Tibial nerve (tissue), 4 donors: ENCODE measurements around the gene CHN1. TPM values are rescaled to one million over a fixed set of nuclear protein-coding genes. Genes with fewer than 3 reads are reported as not detected.

ENCODE experiments used
- DNase-seq, 2 donors: peaks; one replicate each; pipeline ENCODE4 v3.0.0-alpha.2; 2019; ENCODE audit warnings: low spot score in 2 of 2
- H3K27ac ChIP-seq, 4 donors: fragments of 200-600 bp; sonication (generic) in 3 of 4; one replicate each; pipeline ENCODE4 v1.5.1; 2017 to 2019; ENCODE audit warnings: mild to moderate bottlenecking in 1 of 4
- H3K27me3 ChIP-seq, 2 donors: fragments of 200-600 bp; sonication (generic) in 1 of 2; one replicate each; pipeline versions ENCODE4 v1.5.1 to v1.6.0; 2017 to 2019
- H3K36me3 ChIP-seq, 3 donors: fragments of 200-600 bp; sonication (generic); one replicate each; pipeline ENCODE4 v1.5.1; 2018 to 2019
- H3K4me1 ChIP-seq, 4 donors: fragments of 200-600 bp; sonication (generic) in 3 of 4; one replicate each; pipeline ENCODE4 v1.5.1; 2017 to 2019
- H3K4me3 ChIP-seq, 4 donors: fragments of 200-600 bp; sonication (generic) in 3 of 4; one replicate each; pipeline ENCODE4 v1.5.1; 2017 to 2019; ENCODE audit warnings: mild to moderate bottlenecking in 1 of 4, moderate library complexity in 1 of 4
- H3K9me3 ChIP-seq, 4 donors: fragments of 200-600 bp; sonication (generic) in 3 of 4; one replicate each; pipeline ENCODE4 v1.5.1; 2017 to 2019
- EP300 ChIP-seq, 2 donors: sonication (generic); formaldehyde crosslinking; IDR thresholded peaks; one replicate each; pipeline ENCODE4 v1.6.1; 2017; ENCODE audit warnings: antibody characterized with exemption in 2 of 2, mild to moderate bottlenecking in 1 of 2
- POLR2A ChIP-seq, 2 donors: fragments of 450-650 bp; IDR thresholded peaks; one replicate each; pipeline ENCODE4 v1.6.1; 2017; ENCODE audit warnings: antibody characterized with exemption in 2 of 2, mild to moderate bottlenecking in 2 of 2, moderate library complexity in 2 of 2
- WGBS, 2 donors: methylation state at CpG; one replicate each; pipeline ENCODE4 v1.1.5; 2018; 5-methylcytosine and 5-hydroxymethylcytosine counted together
- total RNA-seq, 4 donors: library from RNA; depleted of rRNA; stranded (reverse); fragments of >200 nt; gene quantifications; one replicate each; pipeline ENCODE4 v1.1.0, GENCODE V29; 2016
- TF ChIP-seq, protein P1 (sequence below), 5 experiments: fragments of 200-600 bp in 3 of 5; fragments of 450-650 bp in 2 of 5; sonication (generic) in 3 of 5; IDR thresholded peaks; one replicate each; pipeline ENCODE4 v1.5.1; 2016 to 2019; ENCODE audit warnings: antibody characterized with exemption in 5 of 5, mild to moderate bottlenecking in 3 of 5, moderate library complexity in 2 of 5

The CHN1 gene
- total RNA-seq, 4 donors from 2014 or later = 17.3 to 27.2 (median 23.8) TPM

DNA sequence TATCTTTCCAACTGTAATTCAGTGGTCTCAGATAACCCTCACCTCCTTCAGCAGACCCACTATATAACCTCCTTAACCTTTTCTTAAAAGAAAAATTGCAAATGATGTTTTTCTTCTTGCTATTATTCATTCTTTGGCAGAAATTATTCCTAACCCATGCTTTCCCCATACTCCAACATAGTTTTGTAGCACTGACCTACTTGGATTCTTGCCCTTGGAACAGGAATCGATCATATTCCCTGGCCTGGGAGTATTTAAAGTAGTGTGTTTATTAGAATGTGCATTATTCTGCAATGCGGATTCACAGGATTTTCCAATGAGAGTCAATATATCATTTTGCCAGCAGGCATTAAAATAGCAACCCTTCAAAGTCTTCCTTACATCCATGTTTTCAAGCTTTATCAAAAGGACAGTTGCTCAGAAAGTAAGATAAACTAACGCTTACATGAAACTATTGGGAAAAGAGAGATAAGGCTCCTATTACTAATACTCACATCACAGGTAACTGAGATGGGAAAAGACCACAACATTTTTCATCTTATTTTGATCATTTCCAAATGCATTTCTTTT is 37.4 kb downstream of the CHN1 start:
- Histone ChIP-seq H3K27ac (no peak overlapping the region), H3K27me3 (no peaks in the 10 kb centered on the region), H3K4me1 (peaks cover 0 to 41% (median 0%) of the 10 kb centered on the region in 4 donors), H3K36me3 (no peaks in the 10 kb centered on the region), H3K9me3 (no peaks in the 10 kb centered on the region), H3K4me3 (no peak overlapping the region)
- no peak for TF ChIP-seq POLR2A (IDR thresholded peaks at IDR 0.05)
- TF ChIP-seq, protein P1, sequence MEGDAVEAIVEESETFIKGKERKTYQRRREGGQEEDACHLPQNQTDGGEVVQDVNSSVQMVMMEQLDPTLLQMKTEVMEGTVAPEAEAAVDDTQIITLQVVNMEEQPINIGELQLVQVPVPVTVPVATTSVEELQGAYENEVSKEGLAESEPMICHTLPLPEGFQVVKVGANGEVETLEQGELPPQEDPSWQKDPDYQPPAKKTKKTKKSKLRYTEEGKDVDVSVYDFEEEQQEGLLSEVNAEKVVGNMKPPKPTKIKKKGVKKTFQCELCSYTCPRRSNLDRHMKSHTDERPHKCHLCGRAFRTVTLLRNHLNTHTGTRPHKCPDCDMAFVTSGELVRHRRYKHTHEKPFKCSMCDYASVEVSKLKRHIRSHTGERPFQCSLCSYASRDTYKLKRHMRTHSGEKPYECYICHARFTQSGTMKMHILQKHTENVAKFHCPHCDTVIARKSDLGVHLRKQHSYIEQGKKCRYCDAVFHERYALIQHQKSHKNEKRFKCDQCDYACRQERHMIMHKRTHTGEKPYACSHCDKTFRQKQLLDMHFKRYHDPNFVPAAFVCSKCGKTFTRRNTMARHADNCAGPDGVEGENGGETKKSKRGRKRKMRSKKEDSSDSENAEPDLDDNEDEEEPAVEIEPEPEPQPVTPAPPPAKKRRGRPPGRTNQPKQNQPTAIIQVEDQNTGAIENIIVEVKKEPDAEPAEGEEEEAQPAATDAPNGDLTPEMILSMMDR (IDR thresholded peaks at IDR 0.05) = no peak
- no peak for TF ChIP-seq EP300 (IDR thresholded peaks at IDR 0.05)
- 49 to 59% methylated on average over 3 of the region's 3 CpGs for WGBS, 2 donors
- no peak for DNase-seq

DNA sequence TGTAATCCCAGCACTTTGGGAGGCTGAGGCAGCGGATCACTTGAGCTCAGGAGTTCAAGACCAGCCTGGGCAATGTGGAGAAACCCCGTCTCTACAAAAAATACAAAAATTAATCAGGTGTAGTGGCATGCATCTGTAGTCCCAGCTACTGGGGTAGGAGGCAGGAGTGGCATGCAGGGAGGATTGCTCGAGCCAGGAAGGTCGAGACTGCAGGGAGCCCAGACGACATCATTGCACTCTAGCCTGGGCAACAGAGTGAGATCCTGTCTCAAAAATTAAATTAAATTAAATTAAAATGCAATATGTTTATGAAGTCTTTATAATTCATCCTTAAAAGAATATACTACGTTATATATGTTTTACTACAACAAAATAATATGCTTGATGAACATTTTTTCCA is 38.1 kb downstream of the CHN1 start:
- Histone ChIP-seq H3K27ac (no peak overlapping the region), H3K27me3 (no peaks in the 10 kb centered on the region), H3K9me3 (no peaks in the 10 kb centered on the region), H3K4me1 (peaks cover 0 to 37% (median 0%) of the 10 kb centered on the region in 4 donors), H3K4me3 (no peak overlapping the region), H3K36me3 (no peaks in the 10 kb centered on the region)
- TF ChIP-seq POLR2A (IDR thresholded peaks at IDR 0.05) (no peak), EP300 (IDR thresholded peaks at IDR 0.05) (no peak)
- TF ChIP-seq, protein P1 (IDR thresholded peaks at IDR 0.05) = no peak
- DNase-seq = no peak
- WGBS, 2 donors = 90 to 93% methylated on average over 6 of the region's 6 CpGs

DNA sequence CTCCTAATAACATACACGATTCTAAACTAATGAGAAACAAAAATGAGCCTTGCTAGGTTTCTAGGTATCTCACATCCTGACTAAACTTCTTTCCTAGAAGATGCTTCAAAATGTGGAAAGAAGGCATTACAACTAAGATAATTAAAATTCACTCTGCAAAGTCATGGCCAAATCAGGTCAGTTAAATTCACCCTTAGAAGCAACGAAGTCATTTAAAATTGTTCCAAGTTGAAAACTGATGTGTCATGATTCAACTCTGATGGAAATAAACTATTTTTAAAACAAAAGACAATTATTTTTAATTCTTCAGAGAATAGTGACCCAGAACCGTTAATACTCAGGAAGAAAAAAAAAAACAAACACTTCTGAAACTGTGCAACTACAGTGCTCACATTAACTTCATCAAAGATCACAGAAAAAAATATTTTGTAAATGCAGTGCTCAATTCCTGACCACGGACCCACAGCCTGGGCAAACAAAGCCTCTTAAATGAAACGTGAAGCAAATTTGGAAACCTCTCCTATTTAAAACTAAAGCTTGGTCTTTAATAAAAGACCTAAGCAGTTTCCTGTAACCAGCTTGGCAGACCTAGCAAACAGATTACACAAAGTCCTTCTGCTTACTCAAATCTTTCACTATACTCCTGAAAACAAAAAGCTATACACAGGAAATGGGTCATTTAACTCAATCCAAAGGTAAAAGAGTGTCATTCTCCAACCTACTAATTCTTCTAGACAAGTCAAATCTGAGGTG is 39.0 kb downstream of the CHN1 start:
- Histone ChIP-seq H3K4me1 (peaks cover 0 to 37% (median 0%) of the 10 kb centered on the region in 4 donors), H3K9me3 (no peaks in the 10 kb centered on the region), H3K27me3 (no peaks in the 10 kb centered on the region), H3K27ac (peak overlapping the region in 2 of 4 donors; percentile 51), H3K36me3 (no peaks in the 10 kb centered on the region), H3K4me3 (no peak overlapping the region)
- TF ChIP-seq POLR2A (IDR thresholded peaks at IDR 0.05) (no peak), EP300 (IDR thresholded peaks at IDR 0.05) (no peak)
- TF ChIP-seq, protein P1 (IDR thresholded peaks at IDR 0.05) = no peak
- 12 to 17% methylated on average over 5 of the region's 5 CpGs for WGBS, 2 donors
- DNase-seq = no peak

DNA sequence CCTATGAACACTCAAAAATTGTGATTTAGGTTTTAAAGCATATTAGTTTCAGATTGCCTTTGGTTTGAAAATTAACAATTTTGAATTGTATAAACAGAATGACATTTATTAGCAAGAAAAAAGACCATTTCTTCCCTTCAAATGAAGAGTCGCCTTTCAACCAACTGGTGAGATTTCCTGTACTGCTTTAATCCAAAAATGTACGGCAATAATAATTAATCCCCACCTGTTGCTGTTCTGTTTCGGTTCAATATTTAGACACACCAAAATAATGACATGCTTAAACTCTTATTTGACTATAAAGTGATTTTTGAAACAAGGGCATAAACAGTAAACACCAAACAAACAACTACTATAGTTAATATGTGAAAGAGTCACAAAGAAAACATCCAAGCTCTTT is 39.6 kb downstream of the CHN1 start:
- Histone ChIP-seq H3K27ac (peak overlapping the region in 1 of 4 donors; percentile 51), H3K27me3 (no peaks in the 10 kb centered on the region), H3K9me3 (no peaks in the 10 kb centered on the region), H3K4me1 (peaks cover 0 to 37% (median 0%) of the 10 kb centered on the region in 4 donors), H3K4me3 (no peak overlapping the region), H3K36me3 (no peaks in the 10 kb centered on the region)
- DNase-seq = no peak
- 70 to 90% methylated on average over 3 of the region's 3 CpGs for WGBS, 2 donors
- TF ChIP-seq EP300 (IDR thresholded peaks at IDR 0.05) = no peak
- TF ChIP-seq, protein P1 (IDR thresholded peaks at IDR 0.05) = no peak
- TF ChIP-seq POLR2A (IDR thresholded peaks at IDR 0.05) = no peak

DNA sequence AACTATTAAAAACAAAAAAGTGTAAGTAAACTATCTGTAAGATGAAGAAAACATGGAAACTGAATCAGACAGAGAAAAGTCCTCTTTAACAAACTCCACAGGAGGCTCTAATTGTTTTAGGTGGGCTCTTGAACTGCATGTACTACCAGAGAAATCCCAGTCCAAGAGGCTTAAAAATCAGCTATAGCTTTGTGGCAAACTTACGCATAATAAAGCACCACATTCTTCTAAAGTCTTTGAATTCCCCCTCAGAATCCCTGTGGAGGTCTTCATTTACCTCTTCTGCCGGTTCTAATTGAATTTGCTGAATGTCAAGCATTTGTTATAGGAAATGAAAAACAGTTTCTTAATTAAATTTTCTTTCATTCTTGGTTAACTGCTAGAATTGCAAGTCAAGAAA is 40.8 kb downstream of the CHN1 start:
- TF ChIP-seq POLR2A (IDR thresholded peaks at IDR 0.05) (no peak), EP300 (IDR thresholded peaks at IDR 0.05) (no peak)
- TF ChIP-seq, protein P1 (IDR thresholded peaks at IDR 0.05) = no peak
- H3K4me3 ChIP-seq = no peak overlapping the region
- peaks cover 0 to 48% (median 0%) of the 10 kb centered on the region in 4 donors for H3K4me1 ChIP-seq
- H3K9me3 ChIP-seq = no peaks in the 10 kb centered on the region
- DNase-seq = no peak
- WGBS, 2 donors = 89 to 94% methylated on average over 2 of the region's 2 CpGs
- H3K27ac ChIP-seq = no peak overlapping the region
- no peaks in the 10 kb centered on the region for H3K36me3 ChIP-seq
- H3K27me3 ChIP-seq = no peaks in the 10 kb centered on the region
